GM18867 (cell line): ENCODE data around the gene FTCD.
"Not testable (repeated sequence)": the region's sequence is repeated elsewhere in the genome, so short reads cannot be mapped to it uniquely, and the experiment has no call there.

Experiments used
- ATAC-seq: cut with Tn5 transposase; IDR thresholded peaks from one replicate; pipeline ENCODE4 v1.9.1; 2021; ENCODE audit warnings: mild to moderate bottlenecking, moderate library complexity; ENCODE audit not compliant: unreplicated experiment

The FTCD gene

GRCh38 chr21:46171996-46172862, 16.9 kb upstream of the FTCD start:
- no peak for ATAC-seq

- ATAC-seq, result no peak
Measured at GRCh38 chr21:46171585-46171984, 16.2 kb upstream of the FTCD start.

- not testable (repeated sequence) for ATAC-seq
Measured at GRCh38 chr21:46170436-46171193, 15.2 kb upstream of the FTCD start.

DNA sequence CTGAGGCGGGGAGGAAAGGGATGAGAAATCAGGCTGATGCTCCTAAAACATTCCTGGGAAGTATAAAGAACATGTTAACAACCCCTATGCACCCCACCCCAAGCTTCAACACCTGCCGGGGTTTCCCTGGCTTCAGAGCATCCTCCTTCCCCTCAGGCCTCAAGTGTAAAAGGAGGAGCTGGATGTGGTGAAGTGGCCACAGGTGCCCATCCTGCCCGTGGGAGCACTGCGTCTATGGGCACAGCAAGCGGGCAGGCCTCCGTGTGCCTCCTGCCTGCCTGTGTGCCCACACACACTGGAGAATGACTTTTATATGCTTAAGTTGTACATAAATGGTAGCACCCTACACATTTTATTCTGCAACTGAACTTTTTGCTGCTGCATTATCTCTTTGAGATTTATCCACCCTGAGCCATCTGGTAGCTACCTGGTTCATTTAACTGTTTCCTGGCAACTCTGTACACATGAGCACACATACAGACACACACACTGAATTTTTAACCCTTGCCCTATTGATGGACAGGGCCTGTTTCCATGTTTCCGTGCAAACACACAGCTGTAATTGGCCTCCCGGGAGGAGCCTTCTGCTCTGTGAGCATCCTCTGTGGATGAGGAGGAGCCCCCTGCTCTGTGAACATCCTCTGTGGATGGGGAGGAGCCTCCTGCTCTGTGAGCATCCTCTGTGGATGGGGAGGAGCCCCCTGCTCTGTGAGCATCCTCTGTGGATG, 13.4 kb upstream of the FTCD start:
- no peak for ATAC-seq

DNA sequence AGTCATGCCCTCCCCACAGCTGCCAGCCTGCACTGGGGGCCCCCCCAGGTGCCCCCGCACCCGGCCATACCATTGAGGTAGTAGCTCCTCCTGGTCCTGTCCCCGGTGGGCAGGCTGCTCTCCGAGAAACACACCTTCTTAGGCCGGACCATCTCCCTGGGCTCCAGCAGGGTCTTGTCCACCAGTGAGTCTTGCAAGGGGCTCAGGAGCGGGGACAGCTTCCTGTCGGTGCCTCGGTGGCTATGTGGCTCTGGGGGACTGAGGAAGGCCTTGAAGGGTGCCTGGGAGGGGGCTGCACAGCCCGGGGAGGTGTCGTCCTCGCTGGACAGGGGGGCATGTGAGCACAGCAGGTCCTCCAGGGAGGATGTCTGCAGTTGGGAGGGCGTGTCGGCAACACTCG, 12.9 kb upstream of the FTCD start:
- ATAC-seq, result no peak

GRCh38 chr21:46165098-46165497, 9.7 kb upstream of the FTCD start:
- ATAC-seq, result no peak

- ATAC-seq, result no peak
Measured at GRCh38 chr21:46163380-46163779, 8.0 kb upstream of the FTCD start.

GRCh38 chr21:46161633-46162592, 6.5 kb upstream of the FTCD start:
- ATAC-seq, result no peak

GRCh38 chr21:46160907-46161632, 5.7 kb upstream of the FTCD start:
- ATAC-seq, result no peak

DNA sequence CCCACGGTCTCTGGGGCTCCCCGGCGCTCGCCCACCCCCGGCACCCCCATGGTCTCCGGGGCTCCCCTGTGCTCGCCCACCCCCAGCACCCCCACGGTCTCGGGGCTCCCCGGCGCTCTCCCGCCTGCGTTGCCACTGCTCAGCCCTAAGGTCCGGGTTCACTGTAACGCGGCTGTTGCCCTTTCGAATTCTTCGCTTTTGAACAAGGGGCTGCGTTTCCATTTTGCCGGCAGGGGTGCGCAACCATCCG, 5.2 kb upstream of the FTCD start:
- ATAC-seq, result no peak

DNA sequence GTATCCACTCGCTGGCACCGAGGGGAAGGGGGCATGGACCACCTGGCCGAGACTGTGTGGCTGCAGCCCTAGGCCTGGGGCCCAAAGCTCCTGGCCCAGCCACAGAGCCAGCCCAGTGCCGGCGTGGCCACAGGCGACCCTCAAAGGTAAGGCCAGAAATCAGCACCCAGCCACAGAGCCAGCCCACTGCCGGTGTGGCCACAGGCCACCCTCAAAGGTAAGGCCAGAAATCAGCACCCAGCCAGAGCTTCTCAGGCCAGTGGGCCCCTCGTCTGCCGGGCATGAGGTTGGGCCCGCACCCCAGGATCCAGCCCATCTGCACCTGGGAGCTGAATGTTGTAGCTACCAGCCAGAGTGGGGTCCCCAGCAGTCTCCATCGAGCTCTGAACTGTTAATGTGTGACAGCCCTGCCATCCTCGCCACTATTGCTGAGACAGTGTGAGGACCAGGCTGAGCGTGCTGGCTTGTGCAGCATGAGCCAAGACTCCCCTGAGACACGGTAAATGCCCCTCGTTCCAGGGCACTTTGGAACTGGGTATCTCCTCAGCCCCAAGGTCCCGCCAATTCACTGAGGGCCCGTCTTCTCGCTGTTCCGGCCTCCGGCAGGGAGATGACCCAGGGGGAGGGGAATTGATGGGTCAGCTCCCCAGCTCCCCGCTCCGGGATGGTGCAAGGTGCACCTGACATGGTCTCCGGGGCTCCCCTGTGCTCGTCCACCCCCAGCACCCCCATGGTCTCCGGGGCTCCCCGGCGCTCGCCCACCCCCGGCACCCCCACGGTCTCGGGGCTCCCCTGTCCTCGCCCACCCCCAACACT, 4.7 kb upstream of the FTCD start:
- ATAC-seq, result no peak

DNA sequence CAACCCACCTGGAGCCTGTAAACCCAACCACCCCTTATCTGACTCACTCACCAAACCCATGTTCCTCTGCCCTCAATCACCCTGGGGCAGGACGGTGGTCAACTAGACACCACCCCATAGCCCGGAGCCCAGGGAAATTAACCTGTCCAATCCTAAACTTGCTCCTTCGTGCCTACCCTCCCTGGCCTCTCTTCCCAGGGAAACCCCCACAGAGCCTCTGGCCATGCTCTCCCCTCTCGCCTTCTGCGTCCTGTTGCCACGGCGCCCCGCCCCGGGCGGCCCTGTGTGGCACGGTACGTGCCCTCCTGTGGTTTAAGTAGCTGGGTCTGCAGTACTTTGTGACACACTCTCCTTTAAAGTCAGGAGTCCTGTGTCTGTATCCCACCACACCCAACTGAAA, 4.0 kb upstream of the FTCD start:
- ATAC-seq, result no peak

DNA sequence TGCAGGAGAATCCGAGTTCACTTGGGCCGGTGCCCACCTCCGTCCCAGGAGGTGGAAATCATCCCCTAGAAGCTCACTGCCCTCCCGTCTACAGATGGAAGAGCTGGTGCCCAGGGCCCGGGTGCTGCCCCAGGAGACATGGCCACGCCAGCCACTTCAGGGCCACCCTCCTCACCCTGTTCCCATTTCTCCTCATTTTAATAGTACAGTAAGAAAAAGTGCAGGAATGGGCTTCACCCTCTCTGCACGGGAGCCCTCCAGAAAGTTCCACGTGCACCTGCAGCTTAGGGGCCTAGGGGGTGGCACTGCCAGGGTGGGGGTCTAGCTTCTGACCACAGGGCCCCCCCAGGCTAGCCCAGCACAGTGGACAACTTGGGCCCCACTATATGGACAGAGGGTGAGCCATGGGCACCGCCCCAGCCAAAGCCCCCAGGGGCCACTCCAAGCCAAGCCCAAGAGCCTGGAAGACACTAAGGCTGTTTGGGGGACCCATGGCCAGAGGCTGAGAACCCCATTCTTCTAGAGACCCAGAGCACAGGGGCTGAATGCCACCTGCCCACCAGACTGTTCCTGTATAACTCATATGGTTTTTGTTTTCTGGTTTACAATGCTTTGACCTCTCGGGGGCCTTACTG, 3.4 kb upstream of the FTCD start:
- ATAC-seq, result no peak

- no peak for ATAC-seq
Measured at GRCh38 chr21:46157987-46158451, 2.6 kb upstream of the FTCD start.

DNA sequence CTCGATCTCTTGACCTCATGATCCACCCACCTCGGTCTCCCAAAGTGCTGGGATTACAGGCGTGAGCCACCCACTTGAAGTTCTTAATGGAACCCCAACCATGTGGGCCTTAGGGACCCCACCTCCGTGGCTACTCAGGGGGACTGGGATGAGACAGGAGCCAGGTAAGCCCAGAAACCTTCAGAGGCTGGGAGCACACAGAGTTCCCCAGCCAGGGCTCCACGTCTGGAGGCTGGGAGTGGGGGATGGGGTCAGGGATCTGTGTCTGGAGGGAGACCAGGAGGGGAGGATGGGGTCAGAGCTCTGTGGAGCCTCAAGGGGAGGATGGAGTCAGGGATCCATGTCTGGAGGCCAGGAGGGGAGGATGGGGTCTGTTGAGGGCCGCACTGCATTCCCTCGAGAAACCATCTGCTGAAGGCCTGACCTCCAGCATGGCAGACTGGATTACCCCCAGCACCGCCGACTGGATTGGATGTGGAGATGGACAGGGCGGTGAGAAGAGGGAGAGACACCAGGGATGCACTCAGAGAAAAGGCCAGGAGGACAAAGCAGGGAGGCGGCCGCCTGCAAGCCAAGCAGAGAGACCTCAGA, 2.1 kb upstream of the FTCD start:
- no peak for ATAC-seq

GRCh38 chr21:46156678-46157077, 1.3 kb upstream of the FTCD start:
- ATAC-seq, result no peak

DNA sequence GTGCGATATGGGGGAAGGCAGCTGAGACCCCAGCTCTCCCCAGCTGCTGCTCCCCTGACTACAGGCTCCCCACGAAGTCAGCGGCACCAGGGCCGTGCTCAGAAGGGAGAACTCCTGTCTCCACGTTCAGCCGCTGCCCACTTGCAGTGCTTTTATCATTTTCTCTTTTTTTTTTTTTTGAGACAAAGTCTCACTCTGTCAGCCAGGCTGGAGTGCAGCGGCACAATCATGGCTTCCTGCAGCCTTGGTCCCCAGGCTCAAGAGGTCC, 933 bp upstream of the FTCD start:
- ATAC-seq, result no peak

DNA sequence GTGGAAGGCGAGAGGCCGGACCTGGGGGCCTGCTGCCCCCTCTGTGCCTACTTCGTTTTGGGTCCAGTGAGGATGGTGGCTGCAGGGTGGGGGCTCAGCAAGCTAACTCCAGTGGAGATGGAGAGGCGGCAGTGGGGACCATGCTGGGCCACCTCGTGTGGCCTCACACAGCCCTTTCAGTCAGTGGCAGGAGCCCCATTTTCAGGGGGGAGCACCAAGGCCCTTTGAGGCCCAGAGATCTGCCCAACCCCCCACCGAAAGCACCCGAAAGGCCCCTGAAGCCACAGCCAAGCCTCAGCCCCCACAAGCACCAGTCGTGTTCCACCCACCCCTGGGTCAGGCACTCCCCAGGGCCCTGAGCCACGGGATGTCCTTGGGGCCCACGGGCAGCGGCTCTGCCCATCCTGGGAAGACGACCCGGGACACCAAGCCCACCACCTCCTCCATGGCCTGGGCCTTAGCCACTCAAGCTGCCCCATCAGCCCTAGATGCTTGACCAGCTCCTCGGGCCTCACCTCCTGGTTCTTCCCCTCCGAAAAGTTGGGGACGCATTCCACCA, 345 bp downstream of the FTCD start:
- no peak for ATAC-seq
